Endothelial cell of umbilical vein (primary cell): ENCODE measurements around the gene TMEM200B. TPM values are rescaled to one million over a fixed set of nuclear protein-coding genes. Genes with fewer than 3 reads are reported as not detected.

Source experiments
- BruUV-seq: library from RNA; stranded (reverse); fragments of 400-500 nt; replicated peaks from 2 replicates; lab custom pipeline; 2021; lab: Mats Ljungman, UMichigan
- CTCF ChIA-PET: fragments of 300-600, 350-600 bp; sonication (Branson Sonifier 250); formaldehyde crosslinking; loops from one replicate; lab custom pipeline; 2021; ENCODE audit warnings: antibody characterized with exemption, inconsistent platforms; lab: Charles Lee
- POLR2A ChIA-PET: fragments of 300-600, 350-600 bp; sonication (Branson Sonifier 250); formaldehyde crosslinking; loops from one replicate; lab custom pipeline; 2021; ENCODE audit warnings: antibody characterized with exemption, inconsistent platforms; lab: Charles Lee
- DNase-seq: peaks from one replicate; pipeline ENCODE4 v3.0.0-alpha.2; 2011; ENCODE audit warnings: low read depth, low spot score
- FAIRE-seq: peaks from 2 replicates; lab custom pipeline; 2011; peaks lifted over from hg19 to GRCh38; lab: Jason Lieb, UNC
- H2AFZ ChIP-seq: 2 replicates; pipeline ENCODE4 v1.6.0; 2012; ENCODE audit warnings: low read depth, low read length, control low read depth, inconsistent platforms
- H3K27ac ChIP-seq: 2 replicates; pipeline ENCODE4 v1.5.1; 2011; ENCODE audit warnings: low read depth, mild to moderate bottlenecking, control low read depth, low read length, moderate library complexity; ENCODE audit not compliant: insufficient read depth
- H3K27me3 ChIP-seq, 2 experiments: 2 replicates each; pipeline versions ENCODE4 v1.6.0 to v1.6.1; 2011; ENCODE audit warnings: low read length in 2 of 2, mixed read lengths in 1 of 2; ENCODE audit not compliant: control insufficient read depth in 2 of 2, insufficient read depth in 2 of 2
- H3K36me3 ChIP-seq, 2 experiments: 2 replicates in 1 of 2; 3 replicates in 1 of 2; pipeline ENCODE4 v1.5.1; 2011; ENCODE audit warnings: low read length in 2 of 2, mild to moderate bottlenecking in 1 of 2, moderate library complexity in 1 of 2; ENCODE audit not compliant: control insufficient read depth in 2 of 2, insufficient read depth in 2 of 2; ENCODE audit errors: extremely low read depth in 1 of 2
- H3K4me1 ChIP-seq: 3 replicates; pipeline ENCODE4 v1.5.1; 2011; ENCODE audit warnings: mild to moderate bottlenecking, low read length; ENCODE audit not compliant: control insufficient read depth, insufficient read depth; ENCODE audit errors: extremely low read depth
- H3K4me2 ChIP-seq: 2 replicates; pipeline ENCODE4 v1.6.1; 2011; ENCODE audit warnings: low read length, control low read depth, mixed read lengths; ENCODE audit not compliant: insufficient read depth
- H3K4me3 ChIP-seq, 3 experiments: fragments of 200-600 bp in 1 of 3; sonication (generic), shearing (Covaris generic) in 1 of 3; replicated peaks in 1 of 3; 2 replicates each; pipeline ENCODE4 v1.5.1; 2011 to 2016; ENCODE audit warnings: control low read depth in 3 of 3, low read length in 3 of 3, mild to moderate bottlenecking in 2 of 3, inconsistent platforms in 1 of 3, low read depth in 1 of 3, moderate library complexity in 1 of 3; ENCODE audit not compliant: insufficient read depth in 1 of 3
- H3K79me2 ChIP-seq: 2 replicates; pipeline ENCODE4 v1.6.0; 2012; ENCODE audit warnings: low read length, inconsistent platforms; ENCODE audit not compliant: control insufficient read depth, insufficient read depth
- H3K9ac ChIP-seq: replicated peaks from 2 replicates; pipeline ENCODE3; 2011; ENCODE audit warnings: low read length, control low read depth; ENCODE audit not compliant: insufficient read depth; ENCODE audit errors: extremely low read depth
- H3K9me1 ChIP-seq: replicated peaks from 3 replicates; pipeline ENCODE4 v1.6.0; 2011; ENCODE audit warnings: mild to moderate bottlenecking, low read length; ENCODE audit not compliant: control insufficient read depth, insufficient read depth; ENCODE audit errors: extremely low read depth
- H3K9me3 ChIP-seq: replicated peaks from 2 replicates; pipeline ENCODE4 v1.5.1; 2012; ENCODE audit warnings: low read length, inconsistent platforms; ENCODE audit not compliant: control insufficient read depth, insufficient read depth
- H4K20me1 ChIP-seq: replicated peaks from 2 replicates; pipeline ENCODE3; 2011; ENCODE audit warnings: mild to moderate bottlenecking, low read length; ENCODE audit not compliant: control insufficient read depth, insufficient read depth; ENCODE audit errors: extremely low read depth
- EZH2 ChIP-seq: IDR thresholded peaks from 2 replicates; pipeline ENCODE4 v1.6.1; 2012; ENCODE audit warnings: borderline replicate concordance, low read depth, mild to moderate bottlenecking, moderate library complexity, low read length, inconsistent platforms; ENCODE audit not compliant: severe bottlenecking
- FOS ChIP-seq: IDR thresholded peaks from 2 replicates; pipeline ENCODE4 v1.6.1; 2011; ENCODE audit warnings: mild to moderate bottlenecking, low read length, moderate library complexity, borderline replicate concordance; ENCODE audit not compliant: insufficient read depth
- GATA2 ChIP-seq: IDR thresholded peaks from 2 replicates; pipeline ENCODE4 v1.7.0; 2011; ENCODE audit warnings: low read depth, mild to moderate bottlenecking, moderate library complexity, mixed read lengths, low read length; ENCODE audit not compliant: insufficient read length, insufficient read depth
- JUN ChIP-seq: IDR thresholded peaks from 2 replicates; pipeline ENCODE4 v1.6.1; 2011; ENCODE audit warnings: borderline replicate concordance, low read depth; ENCODE audit not compliant: insufficient read length, insufficient read depth
- MYC ChIP-seq: IDR thresholded peaks from one replicate; pipeline ENCODE4 v1.6.1; 2011; ENCODE audit warnings: mild to moderate bottlenecking, low read depth, low read length
- POLR2A ChIP-seq: IDR thresholded peaks from 2 replicates; pipeline ENCODE4 v1.6.1; 2012; ENCODE audit warnings: low read depth, mild to moderate bottlenecking, control low read depth, low read length
- POLR2AphosphoS5 ChIP-seq: IDR thresholded peaks from 2 replicates; pipeline ENCODE4 v1.6.1; 2012; ENCODE audit warnings: low read depth, mild to moderate bottlenecking, control low read depth, low read length, moderate library complexity; ENCODE audit not compliant: insufficient read depth
- dilution Hi-C: fragments of 300-500 bp; cut with MboI; formaldehyde crosslinking; loops from one replicate; pipeline ENCODE4 v1.15.0; 2019; ENCODE audit warnings: low sequenced_read_pairs; ENCODE audit not compliant: extremely low pct_ligation_motif_present
- intact Hi-C: fragments of 100-400 bp; cut with micrococcal nuclease; formaldehyde crosslinking; loops from one replicate; pipeline ENCODE4 v1.10.0; 2022
- polyA plus RNA-seq, 4 experiments: library from polyadenylated mRNA; depleted of rRNA in 3 of 4; stranded (reverse) in 3 of 4; unstranded in 1 of 4; fragments of >200 nt; gene quantifications; 2 replicates each; pipeline versions ENCODE4 v1.2.1 to v1.2.3, GENCODE V29; 2011 to 2012; ENCODE audit warnings: missing spikeins in 1 of 4
- total RNA-seq: library from RNA; stranded (reverse); gene quantifications from 2 replicates; pipeline ENCODE4 v1.2.3, GENCODE V29; 2021
- TF ChIP-seq, protein P1 (sequence below), 2 donors: IDR thresholded peaks; 1 replicate in 1 of 2; 2 replicates in 1 of 2; pipeline ENCODE4 v1.5.1; 2011; ENCODE audit warnings: low read length in 2 of 2, mild to moderate bottlenecking in 2 of 2, moderate library complexity in 2 of 2, control low read depth in 1 of 2, inconsistent platforms in 1 of 2, low read depth in 1 of 2; ENCODE audit not compliant: insufficient read depth in 1 of 2; ENCODE audit errors: extremely low read depth in 1 of 2
- TF ChIP-seq, protein P2 (sequence below): IDR thresholded peaks from 2 replicates; pipeline ENCODE4 v1.6.1; 2011; ENCODE audit not compliant: insufficient read depth, insufficient read length

The TMEM200B gene
- total and polyA plus RNA-seq, 2 donors (not counting 3 experiments of a cell fraction or from before 2014, with no cell fraction given) = 0.72 to 1.6 TPM

DNA sequence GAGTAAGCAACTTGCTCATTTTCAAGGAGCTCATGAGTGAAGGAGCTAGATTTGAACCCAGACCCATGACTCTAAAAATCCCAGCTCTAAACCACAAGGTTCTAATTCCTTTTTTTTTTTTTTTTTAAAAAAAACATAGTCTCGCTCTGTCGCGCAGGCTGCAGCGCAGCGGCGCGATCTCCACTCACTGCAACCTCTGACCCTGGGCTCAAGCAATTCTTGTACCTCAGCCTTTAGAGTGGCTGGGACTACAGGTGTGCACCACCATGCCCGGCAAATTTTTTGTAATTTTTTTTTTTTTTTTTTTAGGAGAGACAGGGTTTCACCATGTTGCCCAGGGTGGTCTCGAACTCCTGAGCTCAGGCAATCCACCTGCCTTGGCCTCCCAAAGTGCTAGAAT lies 44.2 kb upstream of the TMEM200B start:
- dilution Hi-C loops = no loop called here
- FAIRE-seq (no peak), DNase-seq (no peak)
- CTCF ChIA-PET = interaction anchor here (1.0 to 2.9 kb wide), 3 partner anchors 11 to 34 kb away, joined by 3 to 11 read pairs (median 5); no protein-coding TSS in a partner anchor
- Histone ChIP-seq H2AFZ (no peak overlapping the region), H3K79me2 (peaks cover 99% of the 10 kb centered on the region), H3K27ac (no peak overlapping the region), H3K9me3 (no peaks in the 10 kb centered on the region), H3K27me3 (no peaks in the 10 kb centered on the region), H3K9ac (no peak overlapping the region), H3K36me3 (peaks cover 7 to 20% of the 10 kb centered on the region in 2 experiments), H3K4me3 (no peak overlapping the region), H3K4me1 (no peaks in the 10 kb centered on the region), H3K9me1 (no peaks in the 10 kb centered on the region), H3K4me2 (no peak overlapping the region), H4K20me1 (peaks cover 10% of the 10 kb centered on the region)
- POLR2A ChIA-PET = interaction anchor here (0.6 kb wide), 1 partner anchor 60 kb away, joined by 5 read pairs; no protein-coding TSS in a partner anchor
- intact Hi-C loops = no loop called here
- TF ChIP-seq, protein P1, sequence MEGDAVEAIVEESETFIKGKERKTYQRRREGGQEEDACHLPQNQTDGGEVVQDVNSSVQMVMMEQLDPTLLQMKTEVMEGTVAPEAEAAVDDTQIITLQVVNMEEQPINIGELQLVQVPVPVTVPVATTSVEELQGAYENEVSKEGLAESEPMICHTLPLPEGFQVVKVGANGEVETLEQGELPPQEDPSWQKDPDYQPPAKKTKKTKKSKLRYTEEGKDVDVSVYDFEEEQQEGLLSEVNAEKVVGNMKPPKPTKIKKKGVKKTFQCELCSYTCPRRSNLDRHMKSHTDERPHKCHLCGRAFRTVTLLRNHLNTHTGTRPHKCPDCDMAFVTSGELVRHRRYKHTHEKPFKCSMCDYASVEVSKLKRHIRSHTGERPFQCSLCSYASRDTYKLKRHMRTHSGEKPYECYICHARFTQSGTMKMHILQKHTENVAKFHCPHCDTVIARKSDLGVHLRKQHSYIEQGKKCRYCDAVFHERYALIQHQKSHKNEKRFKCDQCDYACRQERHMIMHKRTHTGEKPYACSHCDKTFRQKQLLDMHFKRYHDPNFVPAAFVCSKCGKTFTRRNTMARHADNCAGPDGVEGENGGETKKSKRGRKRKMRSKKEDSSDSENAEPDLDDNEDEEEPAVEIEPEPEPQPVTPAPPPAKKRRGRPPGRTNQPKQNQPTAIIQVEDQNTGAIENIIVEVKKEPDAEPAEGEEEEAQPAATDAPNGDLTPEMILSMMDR (IDR thresholded peaks at IDR 0.05; ENCODE audit: extremely low read depth in 1 of 2, insufficient read depth in 1 of 2, low read depth in 1 of 2, low read length in 2 of 2) = no peak
- TF ChIP-seq, protein P2, sequence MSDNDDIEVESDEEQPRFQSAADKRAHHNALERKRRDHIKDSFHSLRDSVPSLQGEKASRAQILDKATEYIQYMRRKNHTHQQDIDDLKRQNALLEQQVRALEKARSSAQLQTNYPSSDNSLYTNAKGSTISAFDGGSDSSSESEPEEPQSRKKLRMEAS = no peak
- TF ChIP-seq POLR2AphosphoS5 (no peak), FOS (no peak), POLR2A (no peak), MYC (no peak), JUN (no peak), GATA2 (no peak), EZH2 (no peak)
- BruUV-seq = no TSS peak
